Transverse colon (tissue), 4 donors: ENCODE measurements around the gene AKAP5.

Experiments used
- CTCF ChIP-seq, 5 experiments: fragments of 200-600 bp in 3 of 5; fragments of 450-650 bp in 2 of 5; sonication (generic) in 3 of 5; IDR thresholded peaks; 1 replicate in 2 of 5; 2 replicates in 3 of 5; pipeline ENCODE4 v1.5.1; 2016 to 2017; ENCODE audit warnings: antibody characterized with exemption in 5 of 5, inconsistent platforms in 3 of 5, mild to moderate bottlenecking in 2 of 5, moderate library complexity in 1 of 5
- EP300 ChIP-seq: sonication (generic); formaldehyde crosslinking; IDR thresholded peaks from one replicate; pipeline ENCODE4 v1.6.1; 2017; ENCODE audit warnings: antibody characterized with exemption, low read depth
- POLR2A ChIP-seq: fragments of 450-650 bp; IDR thresholded peaks from one replicate; pipeline ENCODE4 v1.6.1; 2016; ENCODE audit warnings: antibody characterized with exemption, mild to moderate bottlenecking, moderate library complexity
- POLR2AphosphoS5 ChIP-seq, 3 donors: sonication (generic); formaldehyde crosslinking; IDR thresholded peaks; one replicate each; pipeline ENCODE4 v1.6.1; 2016; ENCODE audit warnings: antibody characterized with exemption in 3 of 3

DNA sequence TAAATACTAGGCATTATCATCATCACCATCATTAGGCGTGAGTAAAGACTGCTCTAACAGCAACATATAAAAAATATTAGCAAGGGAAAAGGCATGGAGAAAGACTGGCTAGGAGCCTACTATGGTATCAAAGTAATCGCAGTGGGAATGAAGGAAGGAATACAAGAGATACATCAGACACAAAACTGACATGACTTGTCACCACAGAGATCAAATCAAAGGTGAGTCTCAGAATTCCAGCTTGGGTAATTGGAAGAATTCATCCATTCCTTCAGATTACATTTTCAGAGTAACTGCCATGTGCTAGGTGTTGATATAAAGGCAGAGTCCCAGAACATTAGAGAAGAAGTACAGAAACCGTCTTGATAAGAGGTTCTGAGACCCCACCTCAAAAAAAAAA is 28.2 kb downstream of the AKAP5 start:
- TF ChIP-seq POLR2AphosphoS5 (IDR thresholded peaks at IDR 0.05) (no peak), CTCF (IDR thresholded peaks at IDR 0.05) (no peak), POLR2A (no peak), EP300 (no peak)
